IPS-15b (cell line): Measurements from ENCODE around the gene MSI1.
A peak's percentile ranks its signal among the peaks of the same experiment; 100 is the strongest.

Experiments used
- H3K27me3 ChIP-seq: one replicate; pipeline ENCODE4 v1.6.1; 2013; ENCODE audit warnings: low read length; ENCODE audit not compliant: control insufficient read depth, insufficient read depth
- H3K36me3 ChIP-seq: one replicate; pipeline ENCODE4 v1.6.1; 2013; ENCODE audit warnings: low read length; ENCODE audit not compliant: control insufficient read depth, insufficient read depth
- H3K4me1 ChIP-seq: one replicate; pipeline ENCODE4 v1.6.1; 2013; ENCODE audit warnings: mild to moderate bottlenecking, low read length; ENCODE audit not compliant: control insufficient read depth, insufficient read depth
- H3K4me3 ChIP-seq: one replicate; pipeline ENCODE4 v1.5.1; 2013; ENCODE audit warnings: low read depth, low read length
- H3K9ac ChIP-seq: one replicate; pipeline ENCODE4 v1.6.1; 2013; ENCODE audit warnings: low read depth, mild to moderate bottlenecking, low read length
- H3K9me3 ChIP-seq: one replicate; pipeline ENCODE4 v1.6.1; 2013; ENCODE audit warnings: mild to moderate bottlenecking, low read length; ENCODE audit not compliant: control insufficient read depth, insufficient read depth

The MSI1 gene

GRCh38 chr12:120368789-120369602 lies at the start of gene MSI1:
TSS of gene MSI1 (minus strand) at chr12:120369164. CDS start at chr12:120369091, 73 bp downstream.
- no peaks in the 10 kb centered on the region for H3K9me3 ChIP-seq
- peaks cover 5% of the 10 kb centered on the region for H3K36me3 ChIP-seq
- H3K9ac ChIP-seq, result no peak within 1 kb of the TSS
- peaks cover 11% of the 10 kb centered on the region for H3K4me1 ChIP-seq
- peak within 1 kb of the TSS; percentile 63 for H3K4me3 ChIP-seq
- H3K27me3 ChIP-seq, result peaks cover 36% of the 10 kb centered on the region

DNA sequence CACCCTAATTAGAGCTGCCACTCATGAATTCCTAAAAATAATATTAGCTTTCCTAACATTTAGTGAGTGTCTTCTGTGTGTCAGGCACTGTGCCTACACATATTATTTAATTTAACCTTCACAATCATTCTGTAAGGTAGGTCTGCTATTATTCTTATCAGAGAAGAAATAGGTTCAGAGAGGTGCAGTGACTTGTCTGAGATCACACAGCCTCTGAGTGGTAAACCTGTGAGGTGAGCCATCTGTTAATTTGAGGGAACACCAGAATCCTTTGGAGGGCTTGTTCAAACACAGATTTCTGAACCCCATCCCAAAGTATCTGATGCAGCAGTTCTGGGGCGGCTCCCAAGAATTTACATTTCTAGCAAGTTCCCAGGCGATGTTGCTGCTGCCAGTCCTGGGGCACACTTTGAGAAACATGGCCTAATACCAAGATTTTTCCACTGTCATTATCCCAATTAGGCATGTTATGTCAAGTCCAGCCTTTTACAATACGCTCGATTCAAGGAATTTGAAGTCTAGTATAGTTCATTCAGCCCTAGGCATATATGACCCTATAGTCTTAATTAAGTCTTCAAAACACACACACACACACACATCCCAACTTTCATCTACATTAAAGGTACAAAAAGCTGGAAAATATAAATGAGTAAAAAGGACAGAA lies 49.1 kb upstream of the MSI1 start:
- Histone ChIP-seq H3K9me3 (no peaks in the 10 kb centered on the region), H3K4me3 (no peak overlapping the region), H3K36me3 (no peaks in the 10 kb centered on the region), H3K4me1 (peaks cover 3% of the 10 kb centered on the region), H3K9ac (no peak overlapping the region), H3K27me3 (peaks cover 3% of the 10 kb centered on the region)

DNA sequence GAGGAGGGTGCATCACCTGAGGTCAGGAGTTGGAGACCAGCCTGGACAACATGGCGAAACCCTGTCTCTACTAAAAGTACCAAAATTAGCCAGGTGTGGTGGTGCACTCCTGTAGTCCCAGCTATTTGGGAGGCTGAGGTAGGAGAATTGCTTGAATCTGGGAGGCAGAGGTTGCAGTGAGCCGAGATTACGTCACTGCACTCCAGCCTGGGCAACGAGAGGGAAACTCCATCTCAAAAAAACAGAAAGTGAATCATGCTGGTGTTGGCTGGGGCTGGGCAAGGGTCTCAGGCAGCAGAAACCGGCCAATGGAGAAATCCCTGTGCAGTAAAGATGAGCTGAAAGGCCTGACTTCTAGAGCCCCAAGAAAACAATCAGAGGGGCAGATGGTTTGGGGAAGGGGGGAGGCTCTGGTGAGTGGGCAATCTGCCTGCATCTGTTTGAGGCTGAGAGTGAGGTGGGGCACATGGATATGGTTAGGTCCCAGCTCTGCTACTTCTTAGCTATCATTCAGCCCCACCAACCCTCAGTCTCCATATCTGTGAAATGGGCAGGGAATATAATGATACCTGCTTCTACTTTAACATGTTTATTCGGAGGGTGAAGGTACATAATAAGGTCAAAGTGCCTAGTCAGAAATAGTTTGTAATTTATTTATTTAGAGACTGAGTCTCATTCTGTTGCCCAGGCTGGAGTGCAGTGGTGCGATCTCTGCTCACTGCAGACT lies 47.7 kb upstream of the MSI1 start:
- no peaks in the 10 kb centered on the region for H3K27me3 ChIP-seq
- H3K36me3 ChIP-seq, result no peaks in the 10 kb centered on the region
- no peak overlapping the region for H3K4me3 ChIP-seq
- no peaks in the 10 kb centered on the region for H3K9me3 ChIP-seq
- H3K4me1 ChIP-seq, result peaks cover 5% of the 10 kb centered on the region
- H3K9ac ChIP-seq, result no peak overlapping the region

DNA sequence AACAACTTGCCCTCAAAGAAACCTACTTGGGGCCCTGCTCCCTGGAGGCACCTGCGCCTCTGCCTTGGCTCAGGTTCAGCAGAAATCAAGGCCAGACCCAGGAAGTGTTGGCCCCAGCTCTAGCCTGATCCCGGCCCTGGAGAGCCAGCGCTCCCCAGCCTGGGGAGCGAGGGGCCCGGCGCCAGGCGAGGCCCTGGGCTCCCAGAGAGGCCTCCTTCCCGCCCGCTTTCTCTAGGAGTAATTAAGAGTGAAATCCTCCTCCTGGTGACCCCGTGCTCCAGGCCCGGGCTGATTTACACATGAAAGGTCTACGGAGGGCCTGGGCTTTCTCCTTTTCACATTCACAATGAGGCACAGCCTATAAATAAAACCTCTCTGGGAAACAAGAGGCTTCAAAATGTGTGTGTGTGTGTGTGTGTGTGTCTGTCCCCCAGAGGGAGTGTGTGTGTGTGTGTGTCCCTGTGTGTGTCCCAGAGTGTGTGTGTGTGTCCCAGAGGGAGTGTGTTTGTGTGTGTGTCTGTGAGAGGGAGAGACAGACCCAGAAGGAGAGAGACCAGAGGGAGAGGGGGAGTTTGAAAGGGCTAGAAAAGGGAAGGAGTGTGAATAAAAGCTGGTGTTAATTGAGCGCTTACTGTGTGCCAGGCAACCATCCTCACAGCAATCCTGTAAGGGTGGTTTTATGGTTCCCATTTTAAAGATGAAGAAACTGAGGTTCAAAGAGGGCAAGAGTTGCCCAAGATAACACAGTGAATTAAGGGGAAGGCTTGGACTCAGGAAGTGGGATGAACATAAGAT lies 45.1 kb upstream of the MSI1 start:
- Histone ChIP-seq H3K4me1 (peaks cover 5% of the 10 kb centered on the region), H3K36me3 (no peaks in the 10 kb centered on the region), H3K9me3 (no peaks in the 10 kb centered on the region), H3K4me3 (no peak overlapping the region), H3K27me3 (no peaks in the 10 kb centered on the region), H3K9ac (peak overlapping the region; percentile 65)

DNA sequence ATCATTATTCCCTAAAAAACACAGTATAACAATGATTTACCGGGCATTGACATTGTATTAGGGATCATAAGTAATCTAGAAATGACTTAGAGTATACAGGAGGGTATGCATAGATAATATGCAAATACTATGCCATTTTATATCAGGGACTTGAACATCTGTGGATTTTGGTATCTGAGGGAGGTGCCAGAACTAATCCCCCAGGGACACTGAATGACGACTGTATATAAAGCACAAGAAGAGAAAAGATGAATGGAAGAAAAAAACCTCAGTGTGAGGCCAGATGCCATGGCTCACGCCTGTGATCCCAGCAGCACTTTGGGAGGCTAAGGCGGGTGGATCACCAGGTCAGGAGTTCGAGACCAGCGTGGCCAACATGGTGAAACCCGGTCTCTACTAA lies 43.5 kb upstream of the MSI1 start:
- H3K4me1 ChIP-seq, result peaks cover 5% of the 10 kb centered on the region
- H3K9ac ChIP-seq, result no peak overlapping the region
- no peaks in the 10 kb centered on the region for H3K9me3 ChIP-seq
- no peaks in the 10 kb centered on the region for H3K27me3 ChIP-seq
- no peaks in the 10 kb centered on the region for H3K36me3 ChIP-seq
- H3K4me3 ChIP-seq, result no peak overlapping the region

DNA sequence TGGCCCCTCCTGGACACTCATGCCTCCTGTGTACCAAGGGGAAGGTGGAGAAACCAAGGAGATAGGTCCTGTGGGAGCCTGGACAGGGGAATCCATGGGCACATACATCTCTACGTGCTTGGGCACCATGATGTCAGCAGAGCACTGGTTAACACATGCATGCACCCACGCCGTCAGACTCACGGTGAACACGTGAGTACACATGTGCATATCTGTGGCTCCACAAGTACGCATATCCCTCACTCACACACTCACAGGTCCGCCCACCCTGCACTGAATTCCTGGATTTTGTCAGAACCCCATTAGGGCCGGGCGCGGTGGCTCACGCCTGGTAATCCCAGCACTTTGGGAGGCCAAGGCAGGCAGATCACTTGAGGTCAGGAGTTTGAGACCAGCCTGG lies 39.8 kb upstream of the MSI1 start:
- no peaks in the 10 kb centered on the region for H3K27me3 ChIP-seq
- no peak overlapping the region for H3K4me3 ChIP-seq
- no peak overlapping the region for H3K9ac ChIP-seq
- no peaks in the 10 kb centered on the region for H3K36me3 ChIP-seq
- peaks cover 3% of the 10 kb centered on the region for H3K4me1 ChIP-seq
- H3K9me3 ChIP-seq, result no peaks in the 10 kb centered on the region

DNA sequence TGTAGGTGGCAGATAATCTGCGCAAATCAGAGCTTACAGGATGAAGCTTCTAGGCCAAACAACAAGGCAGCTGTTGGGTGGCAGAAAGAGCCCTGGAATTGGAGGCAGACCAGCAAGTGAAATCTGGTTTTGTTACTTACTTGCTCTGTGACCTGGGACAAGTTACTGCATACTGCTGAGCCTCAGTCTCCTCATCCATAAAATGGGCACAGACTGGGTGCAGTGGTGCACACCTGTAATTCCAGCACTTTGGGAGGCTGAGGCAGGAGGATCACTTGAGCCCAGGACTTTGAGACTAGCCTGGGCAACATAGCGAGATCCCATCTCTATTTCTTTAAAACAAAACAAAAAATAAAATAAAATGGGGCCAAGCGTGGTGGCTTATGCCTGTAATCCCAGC lies 37.6 kb upstream of the MSI1 start:
- Histone ChIP-seq H3K9me3 (no peaks in the 10 kb centered on the region), H3K9ac (no peak overlapping the region), H3K4me3 (no peak overlapping the region), H3K27me3 (no peaks in the 10 kb centered on the region), H3K36me3 (no peaks in the 10 kb centered on the region), H3K4me1 (peaks cover 7% of the 10 kb centered on the region)

GRCh38 chr12:120406069-120406468 lies 37.1 kb upstream of the MSI1 start:
- no peak overlapping the region for H3K9ac ChIP-seq
- H3K4me1 ChIP-seq, result peaks cover 7% of the 10 kb centered on the region
- H3K27me3 ChIP-seq, result no peaks in the 10 kb centered on the region
- no peaks in the 10 kb centered on the region for H3K36me3 ChIP-seq
- H3K9me3 ChIP-seq, result no peaks in the 10 kb centered on the region
- H3K4me3 ChIP-seq, result no peak overlapping the region

- no peaks in the 10 kb centered on the region for H3K36me3 ChIP-seq
- H3K9ac ChIP-seq, result no peak overlapping the region
- no peaks in the 10 kb centered on the region for H3K9me3 ChIP-seq
- H3K4me3 ChIP-seq, result no peak overlapping the region
- H3K4me1 ChIP-seq, result peaks cover 7% of the 10 kb centered on the region
- H3K27me3 ChIP-seq, result no peaks in the 10 kb centered on the region
These were observed 35.3 kb upstream of the MSI1 start for GRCh38 chr12:120404271-120404670.

DNA sequence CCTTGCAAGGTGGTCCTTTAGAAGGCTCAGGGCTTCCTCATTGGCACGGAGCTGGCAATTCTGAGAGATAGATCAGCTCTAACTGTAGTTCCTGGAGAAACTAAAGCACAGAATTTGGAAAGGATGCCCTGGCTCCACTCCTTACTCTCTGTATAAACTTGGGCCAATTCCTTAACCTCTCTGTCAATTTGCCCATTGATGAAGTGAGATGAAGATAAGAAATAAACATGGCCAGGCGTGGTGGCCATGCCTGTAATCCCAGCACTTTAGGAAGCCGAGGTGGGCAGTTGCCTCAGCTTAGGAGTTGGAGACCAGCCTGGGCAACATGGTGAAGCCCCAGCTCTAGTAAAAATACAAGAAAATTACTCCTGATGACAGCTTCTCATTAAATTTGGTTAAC lies 34.9 kb upstream of the MSI1 start:
- peaks cover 7% of the 10 kb centered on the region for H3K4me1 ChIP-seq
- no peaks in the 10 kb centered on the region for H3K36me3 ChIP-seq
- no peaks in the 10 kb centered on the region for H3K9me3 ChIP-seq
- no peak overlapping the region for H3K4me3 ChIP-seq
- no peaks in the 10 kb centered on the region for H3K27me3 ChIP-seq
- H3K9ac ChIP-seq, result no peak overlapping the region

DNA sequence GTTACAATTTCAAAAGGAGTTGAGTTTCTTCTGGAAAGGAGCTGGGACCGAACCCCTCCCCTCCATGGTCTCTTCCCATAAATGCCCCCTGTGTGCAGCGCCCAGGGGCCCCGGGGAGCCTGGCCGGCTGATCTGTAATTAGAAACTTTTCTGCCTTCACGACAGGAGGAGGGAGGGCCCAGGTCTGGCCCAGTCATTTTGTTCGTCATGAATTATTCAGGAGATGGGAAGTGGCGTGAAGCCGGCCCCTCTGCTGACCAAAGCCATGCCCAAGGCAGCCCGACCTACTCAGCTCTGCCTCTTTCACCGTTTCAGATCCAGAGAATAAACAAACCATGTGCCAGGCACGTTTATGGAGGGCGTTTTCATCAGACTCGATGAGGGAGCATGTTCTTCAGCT lies 33.3 kb upstream of the MSI1 start:
- Histone ChIP-seq H3K9ac (peak overlapping the region; percentile 18), H3K27me3 (no peaks in the 10 kb centered on the region), H3K4me1 (peaks cover 7% of the 10 kb centered on the region), H3K4me3 (peak overlapping the region; percentile 1), H3K36me3 (no peaks in the 10 kb centered on the region), H3K9me3 (no peaks in the 10 kb centered on the region)
